Femur (tissue), 1 donor: ENCODE results near the gene EEFSEC.
A peak's percentile ranks its signal among the peaks of the same experiment; 100 is the strongest.
"Not testable (repeated sequence)": the region's sequence is repeated elsewhere in the genome, so short reads cannot be mapped to it uniquely, and the experiment has no call there.

Source experiments
- DNase-seq: peaks from one replicate; pipeline ENCODE4 v3.0.0-alpha.2; 2017

The EEFSEC gene

DNA sequence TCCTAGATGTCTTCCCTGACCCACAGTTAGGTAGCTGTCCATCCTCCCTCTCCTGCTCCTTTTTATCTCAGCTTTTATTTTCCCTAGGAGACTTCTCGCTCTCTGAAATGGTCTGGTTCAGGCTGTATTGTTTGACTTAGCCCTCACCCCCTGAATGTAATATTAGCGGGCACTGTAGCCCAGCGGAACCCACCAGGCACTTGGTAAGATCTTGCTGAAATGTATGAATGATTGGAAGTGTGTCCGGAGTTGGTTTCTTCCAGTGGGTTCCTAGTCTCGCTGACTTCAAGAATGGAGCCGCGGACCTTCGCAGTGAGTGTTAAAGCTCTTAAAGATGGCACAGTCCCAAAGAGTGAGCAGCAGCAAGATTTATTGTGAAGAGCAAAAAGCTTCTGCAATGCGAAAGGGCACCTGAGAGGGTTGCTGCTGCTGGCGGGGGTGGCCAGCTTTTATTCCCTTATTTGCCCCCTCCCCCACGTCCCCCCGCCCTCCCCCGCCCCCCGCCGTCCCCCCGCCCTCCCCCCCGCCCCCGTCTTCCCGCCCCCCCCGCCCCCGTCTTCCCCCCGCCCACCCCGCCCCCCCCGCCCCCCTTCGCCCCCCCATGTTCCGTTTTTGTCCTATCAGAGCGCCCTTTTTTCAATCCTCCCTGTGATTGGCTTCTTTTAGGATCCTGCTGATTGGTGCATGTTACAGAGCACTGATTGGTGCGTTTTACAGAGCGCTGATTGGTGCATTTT is 694 bp upstream of the EEFSEC start:
- no peak for DNase-seq

- DNase-seq = not testable (repeated sequence)
Observed at GRCh38 chr3:128154354-128154753, 1.1 kb downstream of the EEFSEC start.

GRCh38 chr3:128155616-128156360 is 2.5 kb downstream of the EEFSEC start:
- no peak for DNase-seq

DNA sequence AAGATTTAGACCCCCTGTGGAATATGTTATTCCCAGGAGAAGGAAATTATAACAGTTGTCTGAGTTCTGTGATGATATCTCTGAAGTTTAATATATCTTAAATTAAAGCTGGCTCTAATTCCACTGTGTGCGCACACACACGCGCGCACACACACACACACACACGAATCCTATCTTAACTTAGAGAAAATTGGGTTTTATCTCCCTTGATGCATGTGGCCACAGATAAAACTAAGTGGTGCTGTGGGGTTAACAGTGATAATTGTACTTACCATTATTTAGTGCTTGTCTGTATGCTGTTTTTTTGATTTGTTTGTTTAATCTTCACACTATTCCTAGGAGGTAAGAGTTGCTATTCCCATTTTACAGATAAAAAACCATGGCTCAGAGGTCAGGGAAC is 7.4 kb downstream of the EEFSEC start:
- no peak for DNase-seq

- no peak for DNase-seq
Observed at GRCh38 chr3:128163432-128163831, 10.2 kb downstream of the EEFSEC start.

GRCh38 chr3:128166971-128167453 is 13.7 kb downstream of the EEFSEC start:
- DNase-seq = no peak

DNA sequence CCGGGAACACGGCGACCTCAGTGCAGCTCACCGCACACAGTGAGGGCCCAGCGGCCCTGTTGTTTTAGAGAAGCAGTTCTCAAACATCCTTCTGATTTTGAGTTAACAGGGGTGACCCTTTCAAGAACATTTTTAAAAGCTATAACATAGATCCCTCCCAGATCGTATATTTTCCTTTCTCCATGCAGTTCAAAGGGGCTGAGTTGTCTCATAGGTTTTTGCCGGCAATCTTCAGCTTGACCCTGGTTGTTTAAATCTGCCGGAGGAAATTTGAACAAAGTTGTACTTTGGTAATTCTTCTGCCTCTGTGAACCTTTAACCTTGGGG is 14.3 kb downstream of the EEFSEC start:
- no peak for DNase-seq

- DNase-seq = peak; percentile 63
Observed at GRCh38 chr3:128167973-128168674, 14.8 kb downstream of the EEFSEC start.

- no peak for DNase-seq
Observed at GRCh38 chr3:128168836-128169235, 15.6 kb downstream of the EEFSEC start.

GRCh38 chr3:128170866-128171516 is 17.7 kb downstream of the EEFSEC start:
- peak; percentile 77 for DNase-seq

DNA sequence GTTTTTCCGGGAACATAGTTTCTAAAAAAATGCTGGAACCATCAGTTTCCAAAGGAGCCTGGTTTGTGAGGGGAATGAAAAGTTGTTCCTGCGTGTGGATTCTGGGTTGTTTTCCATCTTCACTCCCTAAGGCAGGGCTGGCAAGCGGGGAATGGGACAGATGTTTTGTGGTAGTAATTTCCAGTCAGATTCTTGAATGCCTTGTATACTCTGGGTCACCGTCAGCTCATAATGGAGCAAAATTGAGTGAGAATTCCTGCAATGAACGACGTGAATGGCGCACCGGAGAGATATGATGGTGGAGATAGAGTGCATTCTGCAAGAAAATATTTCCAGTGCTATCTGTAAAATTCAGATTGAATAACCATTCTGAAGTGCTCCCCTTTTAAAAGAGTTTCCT is 19.9 kb downstream of the EEFSEC start:
- DNase-seq = no peak

GRCh38 chr3:128173849-128174248 is 20.6 kb downstream of the EEFSEC start:
- DNase-seq = no peak

GRCh38 chr3:128174675-128175590 is 21.7 kb downstream of the EEFSEC start:
- DNase-seq = no peak

GRCh38 chr3:128175768-128176167 is 22.5 kb downstream of the EEFSEC start:
- no peak for DNase-seq

DNA sequence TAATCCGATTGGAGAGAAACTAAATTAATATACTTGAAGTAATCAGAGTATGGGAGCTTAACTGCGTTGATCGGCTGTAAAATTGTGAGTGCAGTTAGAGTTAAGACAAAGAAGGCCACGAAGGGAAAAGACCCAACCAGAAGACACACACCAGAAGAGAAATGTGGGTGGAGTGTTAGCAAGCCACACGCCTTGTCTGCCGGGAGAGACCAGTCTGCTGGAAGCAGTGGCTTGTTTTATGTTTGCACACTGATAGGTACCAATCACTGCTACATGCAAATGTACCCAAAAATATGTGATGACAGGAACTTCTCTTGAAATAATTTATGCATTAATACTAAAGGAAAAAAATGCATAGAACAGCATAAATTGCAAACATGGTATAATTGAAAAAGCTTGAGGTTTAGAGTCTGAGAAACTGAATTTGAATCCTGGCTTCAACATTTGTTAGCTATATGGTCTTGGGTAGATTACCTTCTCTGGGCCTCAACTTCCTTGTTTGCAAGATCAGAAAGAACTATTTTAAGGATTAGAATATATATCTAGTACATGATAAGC is 23.1 kb downstream of the EEFSEC start:
- no peak for DNase-seq

DNA sequence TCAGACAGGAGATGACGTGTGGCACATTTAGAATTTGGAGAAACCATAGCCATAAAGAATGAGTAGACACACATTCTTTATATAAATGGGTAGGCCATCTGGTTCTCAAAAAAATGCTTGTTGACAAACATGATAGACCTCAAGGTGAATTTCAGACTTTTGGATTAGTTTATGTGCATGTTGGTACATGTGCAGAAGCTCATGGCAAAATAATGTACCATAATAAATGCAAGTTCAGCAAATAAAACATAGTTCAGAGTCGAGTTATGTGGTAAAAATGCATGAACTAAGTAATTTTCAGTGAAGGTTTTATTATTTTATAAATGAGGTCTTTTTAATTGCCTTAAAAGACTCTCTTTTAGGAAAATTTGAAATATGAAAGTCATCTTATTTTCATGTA is 24.6 kb downstream of the EEFSEC start:
- no peak for DNase-seq

- DNase-seq = no peak
Observed at GRCh38 chr3:128178782-128179483, 25.7 kb downstream of the EEFSEC start.

GRCh38 chr3:128179484-128179819 is 26.2 kb downstream of the EEFSEC start:
- DNase-seq = no peak

DNA sequence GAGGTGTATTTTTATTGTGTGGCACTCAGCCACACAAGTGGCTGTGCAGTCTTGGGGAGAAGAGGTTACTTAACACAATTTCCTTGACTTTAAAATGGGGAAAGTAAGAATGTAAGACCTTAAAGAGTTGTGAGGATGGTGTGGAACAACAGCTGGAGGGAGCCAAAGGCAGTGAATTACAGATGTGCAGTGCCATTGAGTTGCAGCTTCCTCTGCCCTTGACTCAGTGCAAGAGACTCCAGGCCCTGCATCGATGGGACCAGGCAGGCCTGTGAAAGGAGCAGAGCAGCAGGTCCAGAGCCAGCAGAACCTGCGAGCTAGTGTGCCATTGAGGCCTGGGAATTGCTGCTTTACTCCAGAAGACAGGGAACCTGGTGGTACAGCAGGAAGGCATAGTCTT is 27.2 kb downstream of the EEFSEC start:
- DNase-seq = no peak

GRCh38 chr3:128180913-128181312 is 27.6 kb downstream of the EEFSEC start:
- DNase-seq = no peak

- no peak for DNase-seq
Observed at GRCh38 chr3:128182656-128183055, 29.4 kb downstream of the EEFSEC start.
